Endothelial cell of coronary artery (primary cell): ENCODE results near the gene NDUFAF5. TPM values are rescaled to one million over a fixed set of nuclear protein-coding genes. Genes with fewer than 3 reads are reported as not detected.

Experiments used
- total RNA-seq: library from RNA; depleted of rRNA; stranded (reverse); fragments of >200 nt; gene quantifications from 2 replicates; pipeline ENCODE4 v1.2.3, GENCODE V29; 2014

NDUFAF5 gene
- 15.2 and 18.6 TPM in 2 replicates for total RNA-seq

DNA sequence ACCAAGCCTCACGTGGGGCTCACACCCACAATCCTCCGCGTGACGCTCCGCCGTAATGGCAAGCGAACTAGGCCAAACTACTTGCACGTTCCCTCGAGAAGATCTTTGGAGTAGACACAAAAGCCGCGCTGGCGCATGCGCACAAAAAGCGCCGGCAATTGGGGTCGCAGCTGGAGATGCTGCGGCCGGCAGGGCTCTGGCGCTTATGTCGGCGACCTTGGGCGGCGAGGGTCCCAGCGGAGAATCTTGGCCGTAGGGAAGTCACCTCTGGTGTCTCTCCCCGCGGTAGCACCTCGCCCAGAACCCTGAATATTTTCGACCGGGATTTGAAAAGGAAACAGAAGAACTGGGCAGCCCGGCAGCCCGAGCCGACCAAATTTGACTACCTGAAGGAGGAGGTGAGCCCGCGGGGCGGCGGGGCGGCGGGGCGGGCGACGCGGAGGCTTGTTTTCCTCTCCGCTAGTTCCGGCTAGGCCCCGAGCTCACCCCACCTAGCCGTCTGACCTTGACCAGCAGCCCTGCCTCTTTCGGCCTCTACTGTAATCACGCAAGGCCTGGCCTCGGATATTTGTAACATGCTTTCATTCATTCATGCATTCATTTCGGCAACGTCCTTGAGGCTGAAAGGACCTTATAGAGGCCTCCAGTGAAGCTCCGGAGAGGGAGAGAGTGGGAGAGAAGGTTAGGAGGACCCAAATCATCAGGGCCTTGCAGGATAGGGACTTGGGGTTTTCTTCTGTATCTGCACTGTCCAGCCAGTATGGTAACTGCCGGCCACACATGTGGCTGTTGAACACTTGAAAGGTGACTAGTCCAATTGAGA, at the start of gene NDUFAF5, which contains the start of gene ESF1:
NDUFAF5 (plus strand) TSS at position 136 of the 823 bp plus-strand sequence; CDS start at position 177, 41 bp downstream.
ESF1 (minus strand) TSS at position 27 of the 823 bp plus-strand sequence. CDS start 1,779 bp downstream, outside the sequence.

Other genes starting within 250 kb of the NDUFAF5 start
- gene TASP1, start 146.1 kb upstream of the NDUFAF5 start, total RNA-seq = 8.5 and 9.6 TPM in 2 replicates
- 15.6 and 16.8 TPM in 2 replicates for gene ESF1, start 109 bp upstream of the NDUFAF5 start, total RNA-seq
- not detected in 2 replicates for gene SEL1L2, start 205.6 kb downstream of the NDUFAF5 start, total RNA-seq
- gene MACROD2, start 210.5 kb downstream of the NDUFAF5 start, total RNA-seq = 0.47 and 1.1 TPM in 2 replicates